ENCODE measurements around the gene IGF1R.

DNA sequence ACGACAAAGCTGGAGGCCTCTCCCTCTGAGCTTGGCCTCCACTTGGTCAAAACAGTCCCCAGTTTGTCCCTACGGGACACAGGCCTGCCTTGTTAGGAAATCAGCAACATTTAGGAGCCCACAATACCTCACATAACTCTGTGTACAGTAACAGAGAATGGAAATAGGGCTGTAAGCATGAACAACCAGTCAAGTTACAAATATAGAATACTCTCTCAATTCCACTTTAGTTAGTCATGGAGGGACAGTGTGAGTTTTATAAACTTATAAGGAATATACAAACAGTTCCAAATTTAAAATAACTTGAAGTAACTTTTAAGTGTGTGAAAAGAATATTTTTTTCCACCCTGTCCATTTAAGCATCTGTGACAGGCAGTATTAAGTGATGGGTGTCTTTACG lies 229.8 kb downstream of the IGF1R start:
- TF ChIP-seq EZH2 (IDR thresholded peaks at IDR 0.05; ENCODE audit: borderline replicate concordance), result no peak
- TF ChIP-seq, protein P1, sequence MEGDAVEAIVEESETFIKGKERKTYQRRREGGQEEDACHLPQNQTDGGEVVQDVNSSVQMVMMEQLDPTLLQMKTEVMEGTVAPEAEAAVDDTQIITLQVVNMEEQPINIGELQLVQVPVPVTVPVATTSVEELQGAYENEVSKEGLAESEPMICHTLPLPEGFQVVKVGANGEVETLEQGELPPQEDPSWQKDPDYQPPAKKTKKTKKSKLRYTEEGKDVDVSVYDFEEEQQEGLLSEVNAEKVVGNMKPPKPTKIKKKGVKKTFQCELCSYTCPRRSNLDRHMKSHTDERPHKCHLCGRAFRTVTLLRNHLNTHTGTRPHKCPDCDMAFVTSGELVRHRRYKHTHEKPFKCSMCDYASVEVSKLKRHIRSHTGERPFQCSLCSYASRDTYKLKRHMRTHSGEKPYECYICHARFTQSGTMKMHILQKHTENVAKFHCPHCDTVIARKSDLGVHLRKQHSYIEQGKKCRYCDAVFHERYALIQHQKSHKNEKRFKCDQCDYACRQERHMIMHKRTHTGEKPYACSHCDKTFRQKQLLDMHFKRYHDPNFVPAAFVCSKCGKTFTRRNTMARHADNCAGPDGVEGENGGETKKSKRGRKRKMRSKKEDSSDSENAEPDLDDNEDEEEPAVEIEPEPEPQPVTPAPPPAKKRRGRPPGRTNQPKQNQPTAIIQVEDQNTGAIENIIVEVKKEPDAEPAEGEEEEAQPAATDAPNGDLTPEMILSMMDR (IDR thresholded peaks at IDR 0.05; ENCODE audit: poor library complexity), result no peak
